Dendritic cell treated with granulocyte-macrophage colony-stimulating factor and Interleukin-4, amounts not matched to agents 40 ng/mL and 50 ng/mL, for 4 days (primary cell): Measurements from ENCODE around the gene MGMT.

ENCODE experiments used
- H3K27ac Mint-ChIP-seq: one replicate; pipeline ENCODE4 v1.8.0; 2022; ENCODE audit warnings: mild to moderate bottlenecking, mixed read lengths
- H3K27me3 Mint-ChIP-seq: one replicate; pipeline ENCODE4 v1.8.0; 2022; ENCODE audit warnings: mild to moderate bottlenecking, mixed read lengths
- H3K36me3 Mint-ChIP-seq: one replicate; pipeline ENCODE4 v1.8.0; 2022; ENCODE audit warnings: low read depth, mixed read lengths
- H3K4me1 Mint-ChIP-seq: one replicate; pipeline ENCODE4 v1.8.0; 2022; ENCODE audit warnings: low read depth, mixed read lengths
- H3K4me3 Mint-ChIP-seq: one replicate; pipeline ENCODE4 v1.8.0; 2022; ENCODE audit warnings: mild to moderate bottlenecking, moderate library complexity, mixed read lengths
- H3K9me3 Mint-ChIP-seq: one replicate; pipeline ENCODE4 v1.8.0; 2022; ENCODE audit warnings: mixed read lengths
- intact Hi-C: fragments of 100-400 bp; cut with micrococcal nuclease; formaldehyde crosslinking; loops from one replicate; pipeline ENCODE4 v1.15.0; 2022

MGMT gene

DNA sequence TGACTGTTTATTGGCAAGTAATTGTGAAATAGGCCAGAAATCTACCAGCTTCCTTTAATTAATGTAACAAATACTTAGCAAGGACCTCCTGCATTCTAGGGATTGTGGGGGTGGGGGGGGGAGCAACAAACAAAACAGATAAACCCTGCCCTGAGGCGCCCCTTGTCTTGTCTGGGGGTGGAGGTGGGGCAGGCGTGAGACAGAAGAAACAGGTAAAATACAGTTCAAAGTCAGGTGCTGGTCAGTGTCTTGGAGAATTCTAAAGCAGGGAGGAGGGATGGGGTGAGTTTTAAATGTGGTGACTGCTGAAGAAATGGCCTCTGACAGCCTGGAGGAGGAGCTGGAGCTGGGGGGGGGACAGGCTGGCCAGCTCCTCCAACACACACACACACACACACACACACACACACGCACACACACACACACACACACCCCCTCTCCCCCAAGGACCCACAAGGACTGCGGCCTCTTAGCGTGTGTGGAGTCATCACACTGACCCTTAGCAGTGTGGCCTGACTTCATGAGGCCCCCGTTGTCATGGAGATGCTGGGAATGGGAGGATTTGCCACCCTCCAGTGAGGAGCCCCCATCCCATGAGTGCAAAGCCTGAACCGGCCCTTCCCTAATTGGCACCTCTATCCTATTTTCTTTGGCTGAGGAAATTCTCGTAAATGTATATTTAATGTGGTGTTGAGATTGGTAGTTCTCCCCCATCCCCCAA is 190.4 kb downstream of the MGMT start:
- Mint-ChIP-seq H3K27ac (no peak overlapping the region), H3K4me1 (peaks cover 22% of the 10 kb centered on the region), H3K36me3 (no peaks in the 10 kb centered on the region), H3K27me3 (no peaks in the 10 kb centered on the region), H3K4me3 (no peak overlapping the region), H3K9me3 (peaks cover 5% of the 10 kb centered on the region)
- intact Hi-C loops: no loop called here

DNA sequence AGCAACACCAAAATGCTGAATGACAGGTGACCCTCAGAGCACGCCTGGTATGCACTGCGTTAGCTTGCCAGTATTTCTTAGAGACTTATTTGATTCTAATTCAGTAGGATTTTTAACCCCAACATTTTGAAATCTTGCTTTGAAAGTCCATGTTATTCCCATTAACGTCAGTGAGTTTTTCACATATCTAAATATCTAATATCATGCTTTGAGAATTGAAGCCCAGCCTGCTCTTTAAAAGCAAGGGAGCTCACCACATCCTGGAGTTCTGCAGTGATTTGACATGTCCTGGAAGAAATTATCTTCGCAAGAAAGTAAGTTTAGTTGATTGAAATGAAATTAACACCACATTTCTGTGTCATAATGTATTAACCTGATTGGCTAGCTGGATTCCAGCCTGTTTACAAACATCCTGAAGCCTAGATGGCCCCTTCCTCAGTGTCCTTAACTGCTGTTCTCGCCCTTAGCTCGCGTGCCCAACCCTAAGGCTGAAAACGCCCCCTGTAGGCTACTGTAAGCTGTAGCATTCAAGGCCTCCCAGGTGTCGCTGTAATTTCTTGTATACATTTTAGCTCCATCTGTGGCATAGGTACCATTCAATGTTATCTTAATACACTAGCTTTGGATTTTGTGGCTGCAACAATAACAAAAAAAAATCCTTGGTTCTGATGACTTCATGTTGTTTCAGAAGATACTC is 191.5 kb downstream of the MGMT start:
- H3K4me3 Mint-ChIP-seq: no peak overlapping the region
- no peak overlapping the region for H3K27ac Mint-ChIP-seq
- no peaks in the 10 kb centered on the region for H3K36me3 Mint-ChIP-seq
- intact Hi-C loops: no loop called here
- H3K9me3 Mint-ChIP-seq: peaks cover 16% of the 10 kb centered on the region
- peaks cover 23% of the 10 kb centered on the region for H3K4me1 Mint-ChIP-seq
- H3K27me3 Mint-ChIP-seq: no peaks in the 10 kb centered on the region

DNA sequence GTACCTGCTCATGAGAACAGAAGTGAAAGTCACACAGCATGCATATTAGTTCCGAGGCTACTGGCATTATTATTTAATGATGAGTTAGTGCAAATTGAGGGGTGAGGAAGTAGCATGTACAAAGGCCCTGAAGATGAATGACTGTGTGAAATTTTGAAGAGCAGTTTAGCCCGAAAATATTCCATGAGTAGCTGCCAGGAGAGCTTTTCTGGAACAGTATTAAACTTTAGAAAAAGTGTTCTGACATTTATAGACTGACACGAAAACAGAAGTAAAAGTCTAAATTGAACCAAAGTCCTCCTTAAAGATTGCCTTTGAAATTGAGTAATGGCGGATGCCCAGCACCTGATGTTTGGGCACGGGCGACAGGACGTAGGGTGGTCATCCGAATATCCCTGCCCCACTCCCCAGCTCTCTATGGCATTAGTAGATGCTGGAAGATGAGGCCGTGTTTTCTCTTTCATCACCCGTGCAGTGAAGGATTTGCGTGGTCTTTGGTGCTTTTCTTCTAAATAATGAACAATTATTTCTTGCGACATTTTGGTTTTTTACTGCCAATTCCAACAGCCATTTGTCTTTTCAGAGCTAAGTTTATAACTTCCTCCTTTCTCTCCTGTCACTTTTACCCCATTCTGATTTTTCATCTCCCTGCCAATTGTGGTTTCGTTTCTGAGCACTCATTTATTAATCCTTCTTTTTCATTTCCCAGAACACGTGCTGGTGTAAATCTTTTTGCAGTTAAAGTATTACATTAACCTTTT is 192.6 kb downstream of the MGMT start:
- Mint-ChIP-seq H3K4me1 (peaks cover 23% of the 10 kb centered on the region), H3K27ac (no peak overlapping the region), H3K9me3 (peaks cover 25% of the 10 kb centered on the region), H3K36me3 (no peaks in the 10 kb centered on the region), H3K27me3 (no peaks in the 10 kb centered on the region), H3K4me3 (peak overlapping the region; percentile 41)
- intact Hi-C loops: no loop called here

DNA sequence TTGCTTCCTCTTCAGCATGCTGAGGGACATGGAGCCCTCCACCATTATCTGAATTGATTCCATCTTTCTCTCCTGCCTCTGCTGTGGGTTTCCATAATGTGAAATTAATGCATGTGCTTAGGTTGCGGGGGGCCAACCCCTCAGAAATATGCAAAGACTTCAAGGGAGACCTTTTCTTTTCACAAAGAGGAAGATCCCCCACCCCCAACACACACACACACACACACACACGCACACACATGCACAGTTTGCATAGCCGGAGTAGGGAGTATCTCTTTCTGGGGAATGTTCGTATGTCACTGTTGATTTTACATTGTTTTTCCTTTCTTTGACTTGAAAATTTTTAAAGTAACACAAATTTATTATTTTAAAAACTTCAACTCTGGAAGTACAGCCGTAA is 193.5 kb downstream of the MGMT start:
- Mint-ChIP-seq H3K9me3 (peaks cover 33% of the 10 kb centered on the region), H3K4me3 (no peak overlapping the region), H3K27me3 (no peaks in the 10 kb centered on the region), H3K27ac (no peak overlapping the region), H3K4me1 (peaks cover 23% of the 10 kb centered on the region), H3K36me3 (no peaks in the 10 kb centered on the region)
- intact Hi-C loops: no loop called here

DNA sequence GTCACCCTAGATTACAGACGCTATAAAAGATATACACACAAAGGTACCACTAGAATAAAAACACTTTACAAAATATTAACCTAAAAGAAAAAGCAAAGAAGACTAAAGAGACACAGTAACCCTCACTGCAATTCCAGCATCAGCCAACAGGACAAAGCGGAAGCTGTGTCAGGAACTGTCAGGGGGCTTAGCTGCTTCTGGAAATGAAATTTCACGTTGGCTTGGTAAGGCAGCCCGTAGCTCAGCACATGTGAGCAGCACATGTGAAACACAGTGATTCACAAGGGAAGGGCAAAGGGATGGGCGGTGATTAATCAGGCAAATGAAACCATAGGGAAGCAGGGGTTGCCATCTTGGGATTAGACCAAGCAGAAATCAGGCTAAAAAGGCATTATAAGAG is 195.4 kb downstream of the MGMT start:
- peaks cover 23% of the 10 kb centered on the region for H3K4me1 Mint-ChIP-seq
- intact Hi-C loops: no loop called here
- H3K4me3 Mint-ChIP-seq: no peak overlapping the region
- no peak overlapping the region for H3K27ac Mint-ChIP-seq
- H3K36me3 Mint-ChIP-seq: no peaks in the 10 kb centered on the region
- H3K27me3 Mint-ChIP-seq: no peaks in the 10 kb centered on the region
- H3K9me3 Mint-ChIP-seq: peaks cover 41% of the 10 kb centered on the region

DNA sequence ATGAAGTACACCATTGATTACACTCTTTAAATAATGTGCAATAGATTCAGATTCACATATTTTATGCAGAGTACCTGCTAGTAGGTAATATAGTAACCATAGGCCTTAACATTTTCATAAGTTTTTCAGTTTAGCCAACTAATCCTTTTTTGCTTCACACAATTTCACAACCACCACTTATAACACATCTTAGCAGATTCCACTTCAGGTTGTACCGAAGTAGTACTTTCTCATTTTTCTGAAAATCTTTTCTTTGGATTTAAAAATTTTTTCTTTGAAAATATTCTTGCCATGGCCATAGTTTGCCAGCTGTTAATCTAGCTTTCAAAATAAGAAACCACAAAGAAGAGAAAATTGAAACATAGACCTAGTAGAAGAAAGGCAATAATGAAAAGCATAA is 203.1 kb downstream of the MGMT start:
- H3K9me3 Mint-ChIP-seq: peaks cover 23% of the 10 kb centered on the region
- H3K4me1 Mint-ChIP-seq: no peaks in the 10 kb centered on the region
- H3K27ac Mint-ChIP-seq: no peak overlapping the region
- H3K27me3 Mint-ChIP-seq: no peaks in the 10 kb centered on the region
- no peak overlapping the region for H3K4me3 Mint-ChIP-seq
- no peaks in the 10 kb centered on the region for H3K36me3 Mint-ChIP-seq
- intact Hi-C loops: no loop called here

DNA sequence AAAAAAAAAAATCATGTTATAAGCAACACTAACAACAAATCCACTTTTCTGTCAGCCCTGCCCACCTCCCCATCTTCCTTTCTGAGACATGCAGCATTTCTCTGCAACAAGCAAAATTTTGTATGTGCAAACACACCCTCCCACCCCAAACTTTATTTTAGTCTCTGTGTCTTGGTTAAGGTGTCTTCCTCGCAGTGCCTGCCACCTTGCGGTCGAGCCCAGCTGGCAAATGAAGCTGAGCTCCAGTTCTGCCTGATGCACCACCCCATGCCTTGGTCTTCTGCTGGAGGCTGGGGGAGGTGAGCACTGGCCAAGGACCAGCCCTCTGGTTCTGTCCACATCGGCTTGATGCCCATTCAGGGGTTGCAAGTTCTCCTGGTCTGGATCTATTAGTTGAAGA is 206.3 kb downstream of the MGMT start:
- H3K4me1 Mint-ChIP-seq: peaks cover 5% of the 10 kb centered on the region
- H3K4me3 Mint-ChIP-seq: no peak overlapping the region
- no peaks in the 10 kb centered on the region for H3K27me3 Mint-ChIP-seq
- intact Hi-C loops: no loop called here
- H3K9me3 Mint-ChIP-seq: peaks cover 6% of the 10 kb centered on the region
- H3K27ac Mint-ChIP-seq: no peak overlapping the region
- no peaks in the 10 kb centered on the region for H3K36me3 Mint-ChIP-seq

DNA sequence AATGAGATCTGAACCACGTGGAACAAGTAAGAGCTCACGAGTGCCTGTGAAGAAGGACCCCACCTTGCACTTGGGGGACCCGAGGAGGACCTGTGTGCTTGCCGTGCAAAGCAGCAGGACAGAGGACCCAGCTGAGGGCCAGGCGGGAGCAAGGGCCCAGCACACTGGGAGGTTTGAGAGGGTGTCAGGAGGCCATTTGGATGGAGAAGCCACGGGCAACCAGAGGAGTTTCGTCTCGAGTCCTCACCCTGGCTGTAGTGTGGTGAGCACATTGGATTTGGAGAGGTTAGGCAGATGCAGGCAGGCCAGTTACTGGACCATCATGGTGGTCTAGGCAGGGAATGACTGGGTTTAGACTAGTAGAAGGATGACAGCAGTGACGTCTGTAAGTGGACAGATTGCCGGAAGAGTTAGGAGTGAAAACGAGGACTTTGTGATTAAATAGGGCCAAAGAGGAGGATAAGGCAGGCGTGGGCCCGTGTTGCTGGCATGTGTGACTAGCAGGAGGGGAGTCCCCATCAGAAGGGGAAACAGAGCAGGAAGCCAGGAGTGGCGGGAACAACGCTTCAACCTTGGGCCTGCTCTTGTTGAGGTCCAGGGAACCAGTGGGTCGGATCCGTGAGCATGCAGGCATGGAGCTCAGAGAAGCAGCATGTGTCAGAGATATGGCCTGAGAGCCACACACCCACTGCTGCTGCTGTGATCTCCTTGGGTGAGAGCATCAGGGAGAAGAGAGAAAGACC is 208.2 kb downstream of the MGMT start:
- intact Hi-C loops: no loop called here
- no peak overlapping the region for H3K4me3 Mint-ChIP-seq
- peaks cover 5% of the 10 kb centered on the region for H3K4me1 Mint-ChIP-seq
- no peaks in the 10 kb centered on the region for H3K36me3 Mint-ChIP-seq
- H3K27ac Mint-ChIP-seq: no peak overlapping the region
- no peaks in the 10 kb centered on the region for H3K27me3 Mint-ChIP-seq
- H3K9me3 Mint-ChIP-seq: peaks cover 6% of the 10 kb centered on the region

DNA sequence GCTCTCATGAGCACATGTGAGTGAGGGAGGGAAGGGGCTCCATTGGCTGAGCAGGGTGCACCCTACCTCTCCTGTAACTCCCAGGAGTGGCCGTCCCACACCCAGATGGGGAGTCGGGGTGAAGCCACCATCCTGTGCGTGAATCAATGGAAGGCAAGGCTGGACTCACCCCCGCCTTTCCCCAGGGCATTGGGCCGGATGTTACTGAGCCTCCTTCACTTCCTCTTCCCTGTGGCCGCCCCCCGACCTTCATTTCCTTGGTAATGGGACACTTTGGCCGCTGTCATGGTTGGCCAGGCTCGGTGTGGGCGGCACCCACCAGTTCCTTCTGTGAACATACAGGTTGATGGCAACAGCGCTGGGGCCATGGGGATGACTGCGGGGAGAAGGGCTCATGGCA is 209.0 kb downstream of the MGMT start:
- H3K36me3 Mint-ChIP-seq: peaks cover 4% of the 10 kb centered on the region
- intact Hi-C loops: no loop called here
- H3K4me3 Mint-ChIP-seq: no peak overlapping the region
- peaks cover 14% of the 10 kb centered on the region for H3K9me3 Mint-ChIP-seq
- H3K27ac Mint-ChIP-seq: no peak overlapping the region
- H3K27me3 Mint-ChIP-seq: no peaks in the 10 kb centered on the region
- peaks cover 5% of the 10 kb centered on the region for H3K4me1 Mint-ChIP-seq

DNA sequence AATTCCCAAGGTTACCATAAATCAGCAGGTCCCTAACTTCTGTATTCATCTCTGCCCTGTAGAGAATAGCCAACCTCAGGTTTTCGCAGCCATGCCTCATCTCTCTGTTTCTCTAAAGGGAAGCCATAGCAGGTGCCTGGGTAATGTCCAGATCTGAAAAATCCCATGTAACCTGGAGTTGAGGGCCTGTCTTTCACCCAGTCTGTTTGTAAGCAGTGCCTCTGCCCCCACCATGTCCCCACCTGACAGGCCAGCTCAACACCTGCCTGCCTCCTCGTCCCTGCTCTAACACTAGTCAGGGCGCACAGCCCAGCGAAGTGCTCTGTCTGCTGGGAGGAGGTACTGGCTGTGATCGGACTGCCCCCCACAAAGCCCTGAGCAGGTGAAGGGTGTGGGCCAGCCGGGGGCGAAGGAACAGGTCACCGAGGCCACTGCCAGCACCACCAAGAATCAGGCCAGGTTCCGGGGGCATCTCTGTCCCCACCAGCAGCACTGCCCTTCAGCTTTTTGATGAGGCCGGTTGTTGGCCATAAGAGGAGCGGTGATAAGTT is 210.4 kb downstream of the MGMT start:
- intact Hi-C loops: no loop called here
- peaks cover 5% of the 10 kb centered on the region for H3K36me3 Mint-ChIP-seq
- H3K27ac Mint-ChIP-seq: no peak overlapping the region
- peaks cover 9% of the 10 kb centered on the region for H3K9me3 Mint-ChIP-seq
- no peak overlapping the region for H3K4me3 Mint-ChIP-seq
- peaks cover 5% of the 10 kb centered on the region for H3K4me1 Mint-ChIP-seq
- H3K27me3 Mint-ChIP-seq: no peaks in the 10 kb centered on the region

DNA sequence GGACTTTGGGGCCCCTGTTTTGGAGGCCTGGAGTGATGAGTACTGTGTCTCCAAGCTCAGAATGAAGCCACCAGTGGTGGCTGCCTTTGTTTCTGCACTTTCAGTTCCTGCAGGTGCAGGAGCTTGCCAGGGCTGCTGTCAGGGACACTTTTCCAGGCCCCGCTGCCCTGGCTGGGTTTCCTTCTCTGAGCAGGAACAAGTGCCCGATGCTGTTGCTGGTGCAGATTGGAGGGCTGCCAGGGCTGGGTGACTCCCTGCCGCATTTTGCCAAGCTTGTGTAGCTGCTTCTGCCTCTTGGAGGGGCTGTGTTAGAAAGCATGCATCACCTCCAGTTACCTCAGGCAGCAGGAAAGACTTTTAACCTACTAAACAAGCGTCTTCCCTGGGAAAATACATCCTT is 211.1 kb downstream of the MGMT start:
- Mint-ChIP-seq H3K36me3 (peaks cover 5% of the 10 kb centered on the region), H3K4me1 (peaks cover 5% of the 10 kb centered on the region), H3K27ac (no peak overlapping the region), H3K9me3 (peaks cover 9% of the 10 kb centered on the region), H3K27me3 (no peaks in the 10 kb centered on the region), H3K4me3 (no peak overlapping the region)
- intact Hi-C loops: no loop called here

DNA sequence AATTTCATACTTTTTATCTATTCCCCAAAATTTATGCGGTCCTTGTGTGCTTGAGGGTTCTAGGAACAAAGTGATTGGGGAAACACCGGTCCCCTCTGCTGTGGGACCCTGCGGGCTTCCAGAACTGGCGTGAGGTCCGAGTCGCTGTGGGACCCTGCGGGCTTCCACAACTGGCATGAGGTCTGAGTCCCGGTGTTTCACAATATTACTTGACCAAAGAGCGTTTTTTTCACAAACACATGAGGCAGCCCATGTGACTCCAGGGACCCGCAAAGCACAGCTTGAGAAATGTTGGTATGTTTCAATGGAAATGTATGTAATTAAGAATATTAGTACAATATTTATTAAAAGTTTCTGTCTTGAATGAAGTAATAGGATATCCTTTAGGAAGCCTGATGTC is 212.2 kb downstream of the MGMT start:
- H3K4me3 Mint-ChIP-seq: no peak overlapping the region
- intact Hi-C loops: no loop called here
- no peaks in the 10 kb centered on the region for H3K27me3 Mint-ChIP-seq
- H3K36me3 Mint-ChIP-seq: peaks cover 5% of the 10 kb centered on the region
- H3K9me3 Mint-ChIP-seq: peaks cover 9% of the 10 kb centered on the region
- peaks cover 5% of the 10 kb centered on the region for H3K4me1 Mint-ChIP-seq
- no peak overlapping the region for H3K27ac Mint-ChIP-seq

DNA sequence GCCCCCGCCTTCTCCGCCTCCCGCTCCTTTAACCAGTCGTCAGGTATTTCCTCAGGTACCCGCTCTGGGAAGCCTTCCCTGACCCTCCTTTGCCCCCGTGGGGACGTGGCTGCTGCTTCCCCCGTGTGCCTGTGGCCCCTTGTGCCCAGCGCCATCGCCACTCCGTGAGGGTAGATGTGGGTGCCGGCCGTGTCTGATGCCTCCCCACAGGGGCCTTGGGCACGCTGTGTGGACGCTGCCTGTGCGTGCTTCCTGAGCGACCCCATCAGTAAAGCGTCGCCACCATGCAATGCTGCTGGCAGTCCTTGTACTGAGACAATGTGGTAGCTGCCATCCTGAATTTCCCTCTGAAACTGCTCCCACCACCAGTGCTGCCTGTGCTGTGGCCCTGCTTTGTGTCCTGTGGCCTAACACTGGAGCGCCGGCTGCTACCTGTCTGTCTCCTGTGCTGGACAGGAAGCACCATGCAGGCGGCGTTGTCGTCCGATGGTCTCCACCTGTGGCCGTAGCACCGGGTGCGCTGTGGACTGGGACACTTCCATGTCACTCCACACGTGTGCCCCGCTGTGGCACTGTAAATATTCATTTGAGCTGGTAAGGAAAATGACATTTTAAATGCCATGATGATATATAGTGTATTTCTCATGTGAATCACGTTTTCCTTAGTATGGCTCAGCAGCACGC is 213.8 kb downstream of the MGMT start:
- H3K27ac Mint-ChIP-seq: no peak overlapping the region
- peaks cover 5% of the 10 kb centered on the region for H3K4me1 Mint-ChIP-seq
- H3K36me3 Mint-ChIP-seq: peaks cover 5% of the 10 kb centered on the region

More for the DNA sequence above, 213.8 kb downstream of the MGMT start:
- Mint-ChIP-seq H3K4me3 (no peak overlapping the region), H3K27me3 (no peaks in the 10 kb centered on the region), H3K9me3 (peaks cover 9% of the 10 kb centered on the region)
- intact Hi-C loops: no loop called here
